Stimulated activated CD4-positive, alpha-beta T cell treated with anti-CD3 and anti-CD28 coated beads, Interleukin-15, amount 100 ng/mL, for 1 hour (primary cell): ENCODE data around the gene DPM3.
"Not testable (repeated sequence)": the region's sequence is repeated elsewhere in the genome, so short reads cannot be mapped to it uniquely, and the experiment has no call there.

Experiments used
- DNase-seq, 2 donors: peaks; one replicate each; pipeline ENCODE4 v3.0.0-alpha.2; 2020; ENCODE audit warnings: low read depth in 1 of 2, low spot score in 1 of 2

The DPM3 gene

DNA sequence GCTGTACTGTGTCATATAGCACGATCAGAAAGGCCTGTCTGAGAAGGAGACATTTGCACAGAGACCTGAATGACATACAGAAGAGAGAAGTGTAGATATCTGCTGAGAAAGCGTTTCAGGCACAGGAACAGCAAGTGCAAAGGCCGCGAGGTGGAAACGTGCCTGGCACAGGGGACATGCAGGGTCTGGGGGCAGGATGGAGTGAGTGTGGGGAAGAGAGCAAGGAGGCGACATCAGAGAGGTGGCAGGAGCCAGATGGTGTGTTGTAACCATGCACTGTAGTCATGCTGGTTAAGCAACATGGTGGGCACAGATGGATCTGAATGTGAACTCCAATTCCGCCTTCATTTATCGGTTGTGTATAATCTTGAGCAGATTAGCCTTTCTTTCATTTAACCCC, 19.8 kb upstream of the DPM3 start:
- no peak for DNase-seq

GRCh38 chr1:155158991-155159390, 18.7 kb upstream of the DPM3 start:
- DNase-seq, result no peak

- DNase-seq, result not testable (repeated sequence)
Observed at GRCh38 chr1:155155996-155156643, 15.8 kb upstream of the DPM3 start.

GRCh38 chr1:155145491-155145890, 5.2 kb upstream of the DPM3 start:
- DNase-seq, result no peak

- no peak for DNase-seq
Observed at GRCh38 chr1:155141749-155142148, 1.4 kb upstream of the DPM3 start.

DNA sequence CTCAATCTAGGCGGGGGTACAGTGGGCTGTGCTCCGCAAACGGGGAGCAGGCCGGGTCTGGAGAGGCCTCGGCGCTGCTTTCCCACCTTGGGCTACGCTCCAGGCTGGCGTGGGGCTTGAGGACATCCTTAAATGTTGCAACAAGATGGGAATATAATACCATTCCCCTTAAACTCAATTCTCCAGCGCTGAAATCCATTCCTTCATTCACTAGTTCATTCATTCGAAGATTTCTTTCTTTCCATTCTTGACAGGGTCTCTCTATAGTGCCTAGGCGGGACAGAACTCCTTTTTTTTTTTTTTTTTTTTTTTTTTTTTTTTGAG, 261 bp upstream of the DPM3 start:
- DNase-seq, result no peak

GRCh38 chr1:155137154-155137949, 3.0 kb downstream of the DPM3 start:
- no peak for DNase-seq

GRCh38 chr1:155136748-155137147, 3.6 kb downstream of the DPM3 start:
- no peak for DNase-seq

DNA sequence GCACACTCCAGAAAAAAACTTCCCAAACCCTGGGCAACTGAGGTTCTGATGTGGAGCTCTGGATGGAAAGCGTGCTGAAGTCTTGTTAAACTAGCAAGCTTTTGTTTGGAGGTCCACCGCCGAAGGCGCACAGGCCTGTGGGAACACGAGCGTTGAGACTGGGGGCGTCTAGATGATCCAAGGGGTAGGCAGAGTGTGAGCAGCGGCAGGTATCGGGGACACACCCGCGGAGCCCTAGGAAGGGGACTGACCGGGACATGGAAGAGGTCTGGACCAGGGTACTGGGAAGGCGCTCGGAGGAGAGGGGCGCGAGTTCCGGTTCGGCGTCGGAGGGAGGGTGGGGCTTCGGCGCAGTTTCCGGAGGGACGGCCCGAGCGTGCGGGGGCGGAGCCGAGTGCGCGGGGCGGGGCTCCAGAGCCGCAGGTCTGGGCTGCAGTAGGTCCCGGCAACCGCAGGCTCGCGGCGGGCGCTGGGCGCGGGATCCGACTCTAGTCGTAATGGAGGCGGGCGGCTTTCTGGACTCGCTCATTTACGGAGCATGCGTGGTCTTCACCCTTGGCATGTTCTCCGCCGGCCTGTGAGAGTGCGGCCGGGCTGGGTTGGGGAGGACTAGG, 4.8 kb downstream of the DPM3 start, which contains the start of gene SLC50A1:
TSS of gene SLC50A1 (plus strand) at position 438 of the 614 bp plus-strand sequence. CDS start at position 498, 60 bp downstream.
- DNase-seq, result peak; percentile 81 to 89

GRCh38 chr1:155134880-155135414, 5.4 kb downstream of the DPM3 start:
- DNase-seq, result peak in 1 of 2 donors; percentile 67

- no peak for DNase-seq
Observed at GRCh38 chr1:155134322-155134721, 6.0 kb downstream of the DPM3 start.

- DNase-seq, result no peak
Observed at GRCh38 chr1:155133799-155134281, 6.5 kb downstream of the DPM3 start.

GRCh38 chr1:155131856-155132255, 8.5 kb downstream of the DPM3 start:
- DNase-seq, result no peak

- DNase-seq, result no peak
Observed at GRCh38 chr1:155131285-155131684, 9.0 kb downstream of the DPM3 start.

DNA sequence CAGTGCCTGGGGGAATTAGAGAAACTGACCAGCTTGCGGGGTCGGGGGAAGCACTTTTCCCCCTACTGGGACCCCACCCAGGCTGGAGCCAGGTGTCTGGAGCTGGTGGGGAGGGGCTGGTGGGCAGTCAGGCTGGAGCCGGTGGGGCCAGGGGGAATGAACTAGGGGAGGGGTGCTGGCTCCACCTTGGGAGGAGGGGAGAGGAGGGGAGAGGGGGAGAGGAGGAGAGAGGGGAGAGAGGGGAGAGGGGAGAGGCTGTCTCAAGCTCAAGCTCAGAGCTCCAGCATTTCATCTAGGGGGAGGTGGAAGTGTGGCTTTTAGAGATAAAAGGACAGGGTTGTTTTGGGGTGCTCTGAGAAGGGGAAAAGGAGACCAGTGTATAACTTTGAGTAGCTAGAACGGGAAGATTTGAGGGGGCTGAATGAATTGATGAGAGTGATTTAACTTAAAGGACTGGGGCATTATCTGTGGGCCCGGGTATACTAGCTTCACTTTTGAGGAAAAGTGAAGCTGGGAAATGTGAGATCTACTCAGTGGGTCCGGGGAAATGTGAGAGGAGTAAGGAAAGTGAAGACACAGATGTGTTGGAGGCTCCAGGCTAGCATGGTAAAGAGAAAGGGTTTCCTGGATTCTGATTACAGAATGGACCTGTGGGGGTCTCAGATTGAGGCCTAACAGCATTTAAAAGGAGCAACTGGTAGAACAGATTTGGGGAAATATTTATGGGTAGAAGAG, 9.9 kb downstream of the DPM3 start:
- no peak for DNase-seq

DNA sequence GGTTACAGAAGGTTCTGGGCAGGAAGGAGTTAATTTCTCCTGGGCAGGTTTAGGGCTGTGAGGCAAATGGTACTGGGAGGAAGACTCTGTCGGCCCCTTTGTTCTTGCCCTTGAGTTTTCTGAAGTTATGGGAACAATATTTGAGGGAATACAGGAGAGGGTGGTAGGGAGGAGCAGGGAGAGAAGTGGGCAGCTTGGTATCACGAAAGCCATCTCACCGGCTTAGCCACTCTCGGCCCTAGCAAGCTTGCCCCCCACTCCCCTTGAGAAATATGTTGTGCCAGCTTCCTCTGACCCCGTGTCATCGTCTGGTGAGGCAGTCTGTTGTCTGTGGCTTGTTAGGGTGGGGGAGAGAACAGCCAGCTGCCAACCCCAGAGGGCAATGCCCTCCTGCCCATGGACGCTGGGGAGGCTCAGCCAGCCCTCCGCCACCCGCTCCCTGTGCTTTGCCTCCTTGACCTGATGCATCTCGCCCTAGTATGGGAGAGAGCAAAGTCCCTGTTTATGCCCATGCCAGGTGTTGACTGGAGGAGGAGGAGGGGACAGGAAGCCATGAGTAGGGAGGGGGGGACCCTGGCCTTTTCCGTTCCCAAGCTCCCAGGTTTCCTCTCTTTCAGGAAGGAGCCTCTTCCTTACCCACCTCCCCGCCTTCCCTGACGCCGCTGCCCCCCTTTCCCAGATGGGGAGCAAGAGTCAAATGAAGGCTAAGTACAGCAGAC, 11.4 kb downstream of the DPM3 start:
- no peak for DNase-seq

GRCh38 chr1:155127967-155128754, 12.2 kb downstream of the DPM3 start:
- DNase-seq, result no peak

DNA sequence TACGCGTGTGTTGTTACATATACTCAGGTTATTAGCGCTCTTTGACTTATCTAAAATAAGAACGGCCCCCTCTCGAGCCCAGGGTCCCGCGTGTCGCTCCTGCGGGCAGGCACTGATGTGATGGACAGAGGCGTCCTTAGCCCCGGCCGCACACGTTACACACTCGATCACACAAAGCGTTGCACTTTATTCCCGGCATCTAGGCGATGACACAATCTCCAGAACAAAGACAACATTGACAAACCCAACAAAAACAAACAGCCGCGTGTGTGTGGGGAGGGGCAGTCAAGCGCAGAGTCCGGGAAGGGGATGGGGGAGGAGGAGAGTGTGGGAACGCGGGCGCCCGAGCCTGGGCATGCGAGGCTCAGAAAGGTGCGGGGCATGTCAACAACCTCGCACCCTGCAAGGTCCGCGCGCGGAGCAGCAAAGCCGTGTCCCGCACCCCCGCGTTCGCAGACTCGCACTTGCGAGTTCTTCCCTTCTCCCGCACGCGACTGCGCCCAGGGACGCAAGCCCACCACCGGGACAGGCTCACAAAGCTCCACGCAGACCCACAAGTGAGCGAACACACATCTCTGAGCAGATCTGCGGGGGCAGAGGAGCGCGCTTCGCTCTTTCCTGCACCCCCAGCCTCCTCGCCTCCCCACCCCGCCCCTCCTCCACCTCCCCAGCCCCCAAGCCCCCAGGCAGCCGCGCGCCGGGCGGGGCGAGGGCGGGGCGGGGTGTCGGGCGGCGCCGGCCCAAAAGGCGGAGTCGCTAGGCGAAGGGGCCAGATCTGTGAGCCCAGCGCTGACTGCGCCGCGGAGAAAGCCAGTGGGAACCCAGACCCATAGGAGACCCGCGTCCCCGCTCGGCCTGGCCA, 13.0 kb downstream of the DPM3 start, which contains the start of gene EFNA1:
TSS of gene EFNA1 (plus strand) at position 772 of the 862 bp plus-strand sequence. CDS start 102 bp downstream, outside the sequence.
- DNase-seq, result peak in 1 of 2 donors; percentile 29
